GM18508 (cell line): ENCODE data around the gene OGT.
"Not testable (repeated sequence)": the region's sequence is repeated elsewhere in the genome, so short reads cannot be mapped to it uniquely, and the experiment has no call there.

Experiments used
- ATAC-seq: cut with Tn5 transposase; IDR thresholded peaks from one replicate; pipeline ENCODE4 v1.9.1; 2021; ENCODE audit warnings: moderate number of reproducible peaks; ENCODE audit not compliant: insufficient read depth, unreplicated experiment

Gene OGT

DNA sequence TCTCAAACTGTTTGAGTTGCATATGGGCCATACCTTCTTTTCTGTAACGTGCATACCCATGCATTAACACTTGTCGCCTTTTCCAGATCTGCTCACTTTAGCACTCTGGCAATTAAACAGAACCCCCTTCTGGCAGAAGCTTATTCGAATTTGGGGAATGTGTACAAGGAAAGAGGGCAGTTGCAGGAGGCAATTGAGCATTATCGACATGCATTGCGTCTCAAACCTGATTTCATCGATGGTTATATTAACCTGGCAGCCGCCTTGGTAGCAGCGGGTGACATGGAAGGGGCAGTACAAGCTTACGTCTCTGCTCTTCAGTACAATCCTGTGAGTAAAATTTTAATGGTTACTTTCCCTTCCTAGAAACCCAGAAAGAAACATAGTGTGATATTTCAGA is 4.8 kb downstream of the OGT start:
- ATAC-seq: no peak

DNA sequence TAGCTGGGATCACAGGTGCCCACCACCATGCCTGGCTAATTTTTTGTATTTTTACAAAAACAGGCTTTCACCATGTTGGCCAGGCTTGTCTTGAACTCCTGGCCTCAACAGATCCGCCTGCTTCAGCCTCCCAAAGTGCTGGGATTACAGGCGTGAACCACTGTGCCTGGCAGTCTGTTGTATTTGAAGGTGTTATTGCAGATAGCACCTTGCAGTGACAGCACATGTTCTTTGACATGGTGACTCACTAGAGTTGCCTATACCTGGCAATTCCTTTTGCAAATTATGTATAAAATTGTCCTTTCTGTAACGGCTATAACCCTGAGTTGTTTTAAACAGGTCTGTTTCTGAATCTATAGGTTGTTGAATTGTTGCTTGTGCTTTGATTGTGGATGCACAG is 7.9 kb downstream of the OGT start:
- ATAC-seq: no peak

DNA sequence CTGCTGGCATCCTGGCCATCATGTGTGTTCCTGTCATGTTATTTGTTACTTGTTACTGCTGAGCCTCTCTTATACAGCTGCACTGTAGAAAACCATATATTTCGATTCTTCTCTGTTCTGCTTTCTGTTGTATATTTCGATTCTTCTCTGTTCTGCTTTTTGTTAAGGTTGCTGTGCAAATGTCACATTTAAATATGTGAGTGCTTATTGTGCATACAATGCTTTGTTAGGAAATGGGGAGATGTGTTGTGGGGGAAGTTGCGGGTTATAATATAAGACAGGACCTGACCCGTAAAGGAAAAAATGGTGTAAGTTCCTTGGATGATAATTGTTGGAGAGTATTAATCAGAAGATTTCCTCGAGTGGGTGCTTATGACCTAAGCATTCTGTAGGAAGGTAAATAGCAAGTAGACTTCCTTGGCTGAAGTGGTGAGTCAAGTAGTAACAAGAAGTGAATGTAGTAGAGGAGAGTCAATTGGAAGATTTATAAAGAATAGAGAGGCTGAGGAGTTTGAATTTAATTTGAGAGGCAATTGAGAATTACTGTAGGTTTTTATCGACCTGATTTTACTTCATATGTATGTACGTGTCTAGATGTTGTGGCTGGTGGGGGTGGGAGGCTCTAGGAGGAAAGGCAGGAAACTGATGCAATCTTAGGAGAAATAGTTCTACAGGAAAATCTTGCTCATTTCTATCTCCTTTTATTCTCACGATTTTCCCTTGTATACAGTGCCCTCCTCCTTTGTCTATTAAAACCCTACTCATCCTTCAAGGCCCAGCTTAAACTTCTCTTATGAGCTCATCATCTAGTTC is 8.5 kb downstream of the OGT start:
- ATAC-seq: peak; percentile 47

DNA sequence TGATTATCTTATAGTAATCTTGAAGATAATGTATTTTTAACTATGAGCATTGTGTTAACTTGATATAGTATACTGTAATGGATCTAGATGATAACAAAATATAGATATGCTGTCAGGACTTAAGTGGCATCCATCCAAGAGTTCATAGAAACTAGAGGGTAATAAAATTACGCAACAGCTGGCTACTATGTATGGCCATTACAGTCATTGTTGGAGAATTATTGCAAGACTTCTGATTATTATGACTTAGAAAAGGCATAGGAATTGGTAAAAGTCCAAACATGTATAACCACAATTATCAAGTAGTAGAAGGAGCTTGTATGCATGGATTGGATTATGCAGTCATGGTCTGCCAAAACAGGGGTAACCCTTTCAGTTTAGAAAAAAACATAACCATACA is 9.5 kb downstream of the OGT start:
- ATAC-seq: no peak

DNA sequence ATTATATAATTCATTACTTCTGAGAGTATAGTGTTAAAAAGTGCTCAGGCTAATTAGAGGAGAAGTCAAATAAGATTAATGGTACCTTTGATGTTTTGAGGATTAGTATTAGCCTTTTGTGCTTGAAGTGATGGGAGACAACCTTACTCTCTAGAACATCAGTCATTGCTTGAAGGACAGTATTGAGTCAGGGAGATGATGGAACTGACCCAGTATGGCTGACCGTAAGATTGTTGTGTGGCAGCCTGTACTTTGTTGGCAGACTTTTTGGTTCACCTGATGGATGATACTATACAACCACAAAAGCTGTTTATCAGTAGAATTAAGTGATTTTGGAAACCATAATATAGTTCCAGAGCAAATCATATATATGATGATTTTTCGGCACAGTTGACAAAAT is 9.9 kb downstream of the OGT start:
- no peak for ATAC-seq

DNA sequence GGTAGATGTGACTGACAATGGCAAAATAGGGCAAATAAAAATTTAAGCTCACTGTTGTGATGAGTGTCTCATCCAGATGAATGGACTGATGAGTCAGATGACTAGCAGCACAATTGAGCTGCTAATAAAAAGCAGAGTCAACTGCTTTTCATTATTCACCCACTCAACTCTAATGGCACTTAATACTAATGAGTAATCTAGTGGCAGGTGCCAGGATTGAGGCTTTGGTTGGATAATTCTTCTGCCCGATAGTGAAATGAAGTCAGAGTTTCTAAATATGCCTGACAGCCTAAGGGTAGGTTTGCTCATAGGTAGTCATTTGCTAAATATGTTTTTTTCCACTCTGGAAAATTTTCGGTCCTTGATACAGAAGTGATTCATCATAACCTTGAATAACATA is 10.4 kb downstream of the OGT start:
- no peak for ATAC-seq

DNA sequence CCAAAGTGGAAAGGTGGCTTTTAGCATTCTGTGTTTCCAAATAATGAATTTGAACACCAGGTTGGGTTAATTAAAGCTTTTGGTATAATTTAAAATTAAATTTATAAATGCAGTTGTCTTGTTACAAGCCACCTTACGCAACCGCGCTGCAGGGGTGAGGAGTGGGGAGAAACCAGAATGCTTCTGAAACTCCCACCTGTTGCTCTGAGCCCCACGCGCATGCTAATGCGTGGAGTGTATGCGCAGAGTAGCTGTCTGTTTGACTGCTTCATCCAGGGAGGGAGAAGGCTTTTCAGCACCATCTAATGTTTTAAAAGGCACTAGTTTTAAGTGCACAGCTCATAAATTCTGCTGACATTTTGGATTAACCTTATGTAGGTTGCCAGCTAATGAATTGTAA is 12.5 kb downstream of the OGT start:
- ATAC-seq: no peak

DNA sequence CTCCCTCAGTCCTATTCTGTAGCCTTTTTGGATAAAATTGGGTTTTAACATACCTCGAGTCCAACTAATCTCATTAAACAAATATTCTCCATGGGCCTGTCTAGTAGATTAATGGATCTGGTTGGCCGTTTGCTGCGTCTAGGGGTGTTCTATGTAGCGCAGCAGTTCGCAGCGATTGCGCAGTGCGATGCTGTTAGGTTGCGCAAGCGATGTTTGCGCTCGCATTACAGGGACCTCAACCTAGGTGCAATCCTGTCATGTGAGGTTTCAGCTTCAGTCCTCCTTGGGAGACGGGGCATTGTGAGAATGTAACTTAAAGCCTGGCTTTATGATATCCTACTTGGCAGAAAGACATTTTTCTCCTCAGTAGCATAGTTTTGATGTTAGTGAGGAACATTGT is 14.0 kb downstream of the OGT start:
- no peak for ATAC-seq

DNA sequence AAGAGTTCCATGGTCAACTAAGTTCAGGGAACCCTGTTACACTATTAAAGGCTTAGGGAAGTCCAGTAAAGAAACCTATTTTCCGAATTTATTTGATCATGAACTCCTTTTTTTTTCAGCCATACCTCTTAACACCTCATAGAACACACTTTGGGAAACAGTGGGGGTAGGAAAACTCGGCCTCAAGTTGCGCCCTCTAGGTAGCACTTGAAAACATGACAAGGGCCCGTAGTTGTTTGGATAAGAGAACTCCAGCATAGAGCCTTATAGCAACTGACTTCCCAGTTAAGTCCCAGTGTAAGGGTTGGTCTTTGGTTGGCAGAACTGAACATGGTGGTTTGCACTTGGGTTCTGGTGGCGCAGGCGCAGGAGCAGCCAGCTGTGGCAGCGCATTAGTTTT is 14.4 kb downstream of the OGT start:
- no peak for ATAC-seq

DNA sequence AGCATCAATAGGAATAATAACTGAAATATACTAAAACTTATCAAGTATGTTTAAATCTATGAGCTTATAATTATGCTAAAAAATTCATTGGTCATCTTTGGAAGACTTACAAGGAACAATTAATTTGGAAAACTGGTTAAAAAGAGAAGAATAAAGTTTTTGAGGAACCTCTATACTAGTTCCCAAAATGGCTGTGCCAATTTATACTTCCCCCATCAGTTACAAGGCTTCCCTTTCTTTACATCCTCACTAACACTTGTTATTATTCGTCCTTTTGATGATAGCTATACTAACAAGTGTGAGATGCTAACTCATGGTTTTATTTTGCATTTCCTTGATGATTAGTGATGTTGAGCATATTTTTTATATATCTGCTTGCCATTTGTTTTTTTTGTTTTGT is 17.1 kb downstream of the OGT start:
- ATAC-seq: no peak

DNA sequence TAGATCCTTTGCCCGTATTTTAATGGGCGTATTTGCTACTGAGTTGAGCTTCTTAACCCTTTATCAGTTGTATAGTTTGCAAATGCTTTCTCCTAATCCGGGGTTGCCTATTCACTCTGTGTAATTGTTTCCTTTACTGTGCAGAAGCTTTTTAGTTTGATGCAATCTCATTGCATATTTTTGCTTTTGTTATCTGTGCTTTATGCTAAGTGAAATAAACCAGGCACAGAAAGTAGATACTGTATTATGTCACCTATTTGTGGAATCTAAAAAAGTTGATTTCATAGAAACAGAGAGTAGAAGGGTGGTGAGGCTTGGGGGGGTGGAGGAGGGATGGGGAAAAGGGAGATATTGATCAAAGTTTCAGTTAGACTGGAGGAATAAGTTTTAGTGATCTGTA is 17.7 kb downstream of the OGT start:
- ATAC-seq: no peak

DNA sequence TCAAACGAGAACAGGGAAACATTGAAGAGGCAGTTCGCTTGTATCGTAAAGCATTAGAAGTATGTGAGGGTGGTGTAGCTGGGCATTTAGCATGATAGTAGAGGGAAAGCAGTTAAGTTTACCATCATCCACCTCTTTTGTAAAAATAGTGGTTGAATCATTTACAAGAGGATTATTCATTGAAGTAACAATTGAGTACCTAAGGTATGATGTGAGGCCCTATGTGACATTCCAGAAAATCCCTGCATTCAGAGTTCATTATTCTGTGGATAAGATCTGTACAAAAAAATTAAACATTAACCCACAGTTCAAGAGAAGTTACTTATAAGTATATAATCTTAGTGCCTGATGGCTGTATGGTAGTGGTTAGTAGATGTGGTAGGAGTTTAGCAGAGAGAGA is 23.1 kb downstream of the OGT start:
- no peak for ATAC-seq

DNA sequence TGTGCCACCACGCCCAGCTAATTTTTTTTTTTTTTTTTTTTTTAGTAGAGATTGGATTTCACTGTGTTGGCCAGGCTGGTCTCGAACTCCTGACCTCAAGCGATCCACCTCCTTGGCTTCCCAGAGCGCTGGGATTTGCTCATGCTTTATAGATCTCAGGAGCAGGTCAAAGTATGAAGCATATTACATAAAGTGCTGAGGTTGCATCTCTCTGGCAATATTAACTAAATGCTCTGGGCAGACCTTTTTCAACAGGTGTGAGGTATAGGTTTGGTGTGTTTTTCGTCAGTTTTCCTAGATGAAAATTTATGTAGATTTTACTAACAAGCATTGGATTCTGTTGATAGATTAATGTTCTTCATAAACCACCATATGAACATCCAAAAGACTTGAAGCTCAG is 26.0 kb downstream of the OGT start:
- no peak for ATAC-seq

DNA sequence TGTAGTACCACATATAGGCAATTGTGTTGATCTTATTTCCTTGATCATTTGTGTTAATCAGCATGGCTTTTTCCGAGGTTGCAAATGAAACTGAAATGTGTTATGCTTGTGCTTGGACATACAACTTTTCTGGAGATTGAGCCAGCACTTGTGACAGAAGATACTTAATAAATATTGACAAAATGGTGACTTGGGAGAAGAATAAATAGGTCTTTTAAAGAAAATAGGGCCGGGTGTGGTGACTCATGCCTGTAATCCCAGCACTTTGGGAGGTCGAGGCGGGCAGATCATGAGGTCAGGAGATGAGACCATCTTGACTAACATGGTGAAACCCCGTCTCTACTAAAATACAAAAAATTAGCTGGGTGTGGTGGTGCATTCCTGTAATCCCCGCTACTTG is 26.9 kb downstream of the OGT start:
- ATAC-seq: not testable (repeated sequence)

DNA sequence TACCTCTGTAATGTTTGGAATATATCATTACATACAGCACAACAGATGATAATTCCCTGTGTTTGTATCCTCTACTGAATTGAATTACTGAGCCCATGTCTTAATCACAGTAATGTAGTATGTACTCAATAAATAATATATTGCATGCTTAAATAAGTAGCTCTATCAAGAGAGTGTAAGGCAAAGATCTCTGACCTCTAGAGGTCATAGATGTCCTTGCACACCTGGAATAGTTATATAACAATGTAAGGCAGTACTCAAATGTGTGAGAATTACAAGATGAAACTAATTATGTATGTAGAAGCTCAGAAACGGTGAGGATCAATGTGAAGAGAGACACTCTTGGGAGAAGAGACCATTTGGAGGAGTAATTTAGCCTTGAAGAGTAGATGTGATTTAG is 31.0 kb downstream of the OGT start:
- ATAC-seq: no peak

DNA sequence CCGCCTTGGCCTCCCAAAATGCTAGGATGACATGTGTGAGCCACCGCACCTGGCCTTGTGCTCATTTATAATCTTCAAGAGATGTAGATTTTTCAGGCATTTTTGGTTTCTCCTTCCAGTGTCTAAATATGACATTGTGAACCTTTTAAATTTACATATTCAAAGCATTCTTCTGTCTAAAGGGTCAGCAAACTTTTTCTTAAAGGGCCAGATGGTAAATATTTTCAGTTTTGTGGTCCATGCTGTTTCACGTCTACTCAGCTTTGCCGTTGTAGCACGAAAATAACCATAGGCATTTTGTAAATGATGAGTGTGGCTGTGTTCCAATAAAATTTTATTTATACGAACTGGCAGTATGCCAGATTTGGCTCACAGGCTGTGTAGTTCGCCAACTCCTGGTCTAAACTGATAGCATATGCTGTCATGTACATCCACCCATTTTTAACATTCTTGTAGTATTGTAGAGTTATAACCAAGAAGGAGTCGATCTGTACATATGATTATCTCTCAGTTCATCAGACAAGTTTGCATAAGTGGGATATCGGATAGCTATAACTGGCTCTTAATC is 32.7 kb downstream of the OGT start:
- no peak for ATAC-seq

DNA sequence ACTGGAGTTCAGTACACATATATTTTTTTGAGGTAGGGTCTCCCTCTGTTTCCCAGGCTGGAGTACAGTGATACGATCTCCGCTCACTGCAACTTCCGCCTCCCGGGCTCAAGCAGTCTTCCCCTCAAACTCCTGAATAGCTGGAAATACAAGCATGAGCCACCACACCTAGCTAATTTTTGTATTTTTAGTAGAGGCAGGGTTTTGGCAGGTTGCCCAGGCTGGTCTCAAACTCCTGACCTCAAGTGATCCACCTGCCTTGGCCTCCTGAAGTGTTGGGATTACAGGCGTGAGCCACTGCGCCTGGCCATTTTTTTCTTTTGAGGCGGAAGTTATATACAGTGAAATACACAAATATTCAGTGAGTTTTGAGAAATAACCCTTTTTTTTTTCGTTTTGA is 38.5 kb downstream of the OGT start:
- not testable (repeated sequence) for ATAC-seq

DNA sequence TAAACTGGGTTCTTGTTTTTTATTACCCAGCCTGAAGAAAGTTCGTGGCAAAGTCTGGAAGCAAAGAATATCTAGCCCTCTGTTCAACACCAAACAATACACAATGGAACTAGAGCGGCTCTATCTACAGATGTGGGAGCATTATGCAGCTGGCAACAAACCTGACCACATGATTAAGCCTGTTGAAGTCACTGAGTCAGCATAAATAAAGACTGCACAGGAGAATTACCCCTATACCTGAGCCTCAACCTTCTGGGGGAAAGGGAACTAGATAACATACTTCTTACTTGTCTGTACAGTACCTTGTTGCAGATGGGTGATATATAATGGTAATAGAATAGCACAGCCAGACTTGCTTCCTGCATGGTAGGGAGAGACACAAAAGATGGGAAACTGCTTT is 40.7 kb downstream of the OGT start:
- no peak for ATAC-seq

DNA sequence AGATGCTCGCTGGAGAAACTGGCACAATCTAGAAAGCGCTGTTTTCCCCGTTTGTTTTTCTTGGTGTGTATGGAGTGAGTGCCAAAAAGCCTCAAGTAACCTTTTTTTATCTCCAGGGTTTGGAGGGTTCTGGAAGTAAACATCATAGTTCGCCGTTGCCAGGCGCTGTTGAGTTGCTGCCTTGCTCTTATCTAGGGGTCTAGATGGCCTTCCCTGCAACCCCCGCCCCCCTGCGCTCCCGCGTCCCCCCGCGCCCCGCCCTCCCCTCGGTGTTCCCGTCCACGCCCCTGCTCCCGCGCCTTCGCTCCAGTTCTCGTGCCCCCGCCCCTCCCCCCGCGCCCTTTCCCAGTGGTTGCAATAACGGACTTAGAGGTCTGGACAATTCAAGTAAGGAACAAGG is 44.8 kb downstream of the OGT start:
- ATAC-seq: no peak

DNA sequence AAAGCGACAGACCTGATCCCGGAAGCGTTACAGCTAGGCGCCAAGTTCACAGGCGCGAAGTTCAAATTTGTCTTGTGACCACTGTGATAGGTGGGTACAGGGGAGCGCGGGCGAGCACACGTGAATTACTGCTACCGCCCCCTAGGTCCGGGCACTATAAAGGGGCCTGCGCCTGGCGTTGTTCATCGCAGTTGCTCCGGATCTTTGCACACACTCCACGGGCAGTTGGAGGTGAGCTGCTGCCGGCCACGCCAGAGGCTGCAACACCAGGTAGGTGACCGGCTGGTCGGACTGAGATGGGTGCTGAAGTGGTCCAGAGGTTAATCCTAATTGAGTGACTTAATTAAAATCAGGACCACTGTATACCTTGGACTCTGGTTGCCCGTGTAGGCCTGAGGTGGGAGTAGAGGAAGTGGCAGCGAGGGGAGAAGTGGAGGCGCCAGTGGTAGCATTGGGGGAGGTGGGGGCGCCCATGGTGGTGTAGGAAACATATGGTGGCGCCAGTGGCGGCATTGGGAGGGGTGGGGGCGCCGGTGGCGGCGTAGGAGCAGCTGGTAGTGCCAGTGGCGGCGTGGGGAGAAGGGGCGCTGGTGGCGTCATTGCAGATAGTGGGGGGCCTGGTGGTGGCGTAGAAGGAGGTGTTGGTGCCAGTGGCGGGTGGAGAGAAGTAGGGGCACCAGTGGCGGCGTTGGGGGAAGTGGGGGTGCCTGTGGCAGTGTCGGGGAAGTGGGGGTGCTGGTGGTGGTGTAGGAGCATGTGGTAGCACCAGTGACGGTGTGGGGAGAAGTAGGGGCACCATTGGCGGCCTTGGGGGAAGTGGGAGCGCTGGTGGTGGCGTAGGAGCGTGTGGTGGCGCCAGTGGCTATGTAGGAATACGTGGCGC is 45.6 kb downstream of the OGT start, which contains the start of gene GCNA:
Gene GCNA, plus strand, starts transcription at position 185 of the 883 bp plus-strand sequence. CDS start 2,385 bp downstream, outside the sequence.
- ATAC-seq: no peak
